Type B pancreatic cell (in vitro differentiated cells): ENCODE measurements around the gene EMID1. TPM values are rescaled to one million over a fixed set of nuclear protein-coding genes. Genes with fewer than 3 reads are reported as not detected.

Experiments used
- DNase-seq: peaks from one replicate; pipeline ENCODE4 v3.0.0; 2021; ENCODE audit warnings: mixed read lengths; ENCODE audit not compliant: unreplicated experiment; ENCODE audit errors: extremely low spot score
- H3K27ac Mint-ChIP-seq: 2 replicates; pipeline ENCODE4 v1.8.0; 2021; ENCODE audit warnings: mild to moderate bottlenecking, mixed read lengths
- H3K27me3 Mint-ChIP-seq: 2 replicates; pipeline ENCODE4 v1.8.0; 2021; ENCODE audit warnings: mixed read lengths
- H3K36me3 Mint-ChIP-seq: 2 replicates; pipeline ENCODE4 v1.8.0; 2021; ENCODE audit warnings: mixed read lengths
- H3K4me1 Mint-ChIP-seq: one replicate; pipeline ENCODE4 v1.8.0; 2021; ENCODE audit warnings: mixed read lengths; ENCODE audit not compliant: unreplicated experiment
- H3K4me3 Mint-ChIP-seq: 2 replicates; pipeline ENCODE4 v1.8.0; 2021; ENCODE audit warnings: mild to moderate bottlenecking, mixed read lengths
- H3K9me3 Mint-ChIP-seq: 2 replicates; pipeline ENCODE4 v1.8.0; 2021; ENCODE audit warnings: mixed read lengths
- CTCF ChIP-seq: fragments of 200-600 bp; sonication (generic); conservative IDR thresholded peaks from 2 replicates; pipeline ENCODE4 v1.5.0; 2021; ENCODE audit warnings: antibody characterized with exemption, mild to moderate bottlenecking
- total RNA-seq: library from RNA; stranded (reverse); gene quantifications from 2 replicates; pipeline ENCODE4 v1.2.1, GENCODE V29; 2021; ENCODE audit warnings: low replicate concordance

EMID1 gene
- total RNA-seq, 1 donor from 2014 or later, result 11.4 TPM

GRCh38 chr22:29265929-29266328, 60.2 kb downstream of the EMID1 start:
- H3K27me3 Mint-ChIP-seq, result peaks cover 4% of the 10 kb centered on the region
- H3K9me3 Mint-ChIP-seq, result no peaks in the 10 kb centered on the region
- H3K4me3 Mint-ChIP-seq, result peak overlapping the region; percentile 98
- no peak for TF ChIP-seq CTCF
- peaks cover 27% of the 10 kb centered on the region for H3K36me3 Mint-ChIP-seq
- H3K4me1 Mint-ChIP-seq, result peaks cover 23% of the 10 kb centered on the region
- H3K27ac Mint-ChIP-seq, result peak overlapping the region; percentile 100
- DNase-seq, result no peak

DNA sequence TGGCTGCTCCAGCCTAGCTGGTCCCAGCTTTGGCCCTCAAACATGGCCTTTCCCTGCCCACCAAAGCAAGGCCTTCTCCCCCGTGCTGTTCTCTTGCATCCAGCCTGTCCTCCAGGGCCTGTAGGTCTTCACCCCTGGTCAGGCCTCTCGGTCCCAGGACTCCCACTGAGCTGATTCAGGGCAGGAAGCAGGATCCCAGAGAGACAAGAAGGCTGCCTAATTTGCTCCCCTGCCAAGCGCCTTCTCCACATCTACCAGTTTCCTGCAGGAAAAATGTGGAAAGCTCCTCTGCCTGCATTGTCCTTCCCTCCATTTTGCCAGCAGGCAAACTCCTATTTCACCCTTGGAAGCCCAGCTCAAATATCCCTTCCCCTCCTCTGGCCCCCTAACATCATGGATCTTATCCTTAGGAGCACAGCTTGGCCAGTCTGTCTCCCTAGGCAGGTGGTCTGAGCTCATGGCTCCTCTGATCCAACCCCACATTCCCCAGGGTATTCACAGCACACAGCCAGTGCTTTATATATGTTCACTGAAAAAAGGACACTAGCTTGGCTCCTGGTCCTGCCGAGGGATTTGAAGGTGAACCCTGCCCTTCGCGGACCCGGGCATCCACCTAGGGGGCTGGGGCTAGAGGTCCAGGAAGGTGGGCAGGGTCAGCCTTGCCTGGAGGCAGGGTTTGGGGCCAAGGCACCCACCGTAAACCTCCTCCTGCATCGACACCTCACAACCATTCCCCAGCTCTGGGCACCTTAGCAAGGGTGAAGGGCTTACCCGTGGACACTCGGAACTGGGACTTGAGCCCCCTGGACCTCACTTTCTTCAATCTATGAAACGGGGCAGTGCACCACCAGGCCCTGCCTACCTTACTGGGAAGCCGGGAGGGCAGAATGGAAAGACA, 61.1 kb downstream of the EMID1 start:
- no peak for TF ChIP-seq CTCF
- peak overlapping the region; percentile 100 for H3K27ac Mint-ChIP-seq
- no peaks in the 10 kb centered on the region for H3K9me3 Mint-ChIP-seq
- H3K27me3 Mint-ChIP-seq, result peaks cover 4% of the 10 kb centered on the region
- no peak for DNase-seq
- peaks cover 31% of the 10 kb centered on the region for H3K4me1 Mint-ChIP-seq
- peak overlapping the region; percentile 98 for H3K4me3 Mint-ChIP-seq
- H3K36me3 Mint-ChIP-seq, result peaks cover 32% of the 10 kb centered on the region

DNA sequence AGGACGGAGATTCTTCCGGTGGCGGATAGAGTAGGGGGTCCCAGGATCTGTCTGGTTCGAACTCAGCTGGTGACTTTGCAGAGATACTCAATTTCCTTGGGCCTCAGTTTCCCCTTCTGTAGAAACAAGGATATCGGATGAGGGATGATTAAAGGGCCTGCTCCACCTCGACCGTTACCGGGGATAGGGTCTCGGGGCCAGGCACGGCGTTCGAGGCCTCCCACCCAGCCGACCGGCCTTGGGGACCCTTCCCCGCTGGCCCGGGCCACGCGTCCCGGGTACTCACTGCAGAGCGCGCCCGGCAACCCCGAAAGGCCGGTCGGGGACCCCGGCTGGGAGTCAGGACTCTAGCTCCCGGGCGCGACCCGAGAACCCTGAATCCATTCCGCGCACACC, 61.8 kb downstream of the EMID1 start:
- TF ChIP-seq CTCF, result no peak
- Mint-ChIP-seq H3K4me3 (peak overlapping the region; percentile 98), H3K4me1 (peaks cover 37% of the 10 kb centered on the region), H3K9me3 (no peaks in the 10 kb centered on the region), H3K27me3 (peaks cover 4% of the 10 kb centered on the region), H3K27ac (peak overlapping the region; percentile 100), H3K36me3 (peaks cover 38% of the 10 kb centered on the region)
- DNase-seq, result no peak

DNA sequence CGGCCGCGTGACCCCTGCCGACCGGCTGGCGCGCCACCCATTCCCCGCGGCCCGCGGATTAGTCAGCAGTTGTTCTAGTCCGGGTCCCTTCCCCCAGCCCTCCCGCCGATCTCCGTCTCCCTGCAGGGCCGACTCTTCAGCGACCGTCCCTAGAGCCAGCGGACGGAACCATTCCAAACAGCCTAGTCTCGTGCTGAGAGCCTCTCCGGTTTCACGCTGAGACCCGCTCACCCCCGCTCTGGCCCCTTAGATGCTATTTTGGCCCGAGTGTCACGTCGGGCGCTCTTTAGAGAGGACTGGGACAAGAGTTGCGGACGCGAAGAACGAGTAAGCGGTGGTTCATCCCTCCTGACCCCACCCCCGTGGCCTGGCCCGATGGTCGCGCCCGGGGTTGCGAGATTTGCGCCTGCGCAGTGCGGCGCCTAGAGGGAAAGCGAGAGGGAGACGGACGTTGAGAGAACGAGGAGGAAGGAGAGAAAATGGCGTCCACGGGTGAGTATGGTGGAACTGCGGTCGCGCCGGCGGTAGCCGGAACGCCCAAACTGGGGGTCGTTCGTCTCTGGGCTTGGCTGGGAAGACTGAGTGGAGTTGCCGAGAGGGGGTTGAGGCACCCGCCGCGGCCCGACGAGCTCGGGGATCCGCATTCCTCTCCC, 62.3 kb downstream of the EMID1 start, which contains the start of the genes EWSR1 and RHBDD3:
EWSR1 (plus strand) TSS at position 411 of the 653 bp plus-strand sequence; CDS start at position 480, 69 bp downstream.
RHBDD3 (minus strand) TSS at position 124 of the 653 bp plus-strand sequence. CDS start 2,355 bp downstream, outside the sequence.
- H3K36me3 Mint-ChIP-seq, result peaks cover 43% of the 10 kb centered on the region
- peaks cover 40% of the 10 kb centered on the region for H3K4me1 Mint-ChIP-seq
- H3K27me3 Mint-ChIP-seq, result peaks cover 4% of the 10 kb centered on the region
- no peaks in the 10 kb centered on the region for H3K9me3 Mint-ChIP-seq
- peak within 1 kb of the TSS; percentile 100 for H3K27ac Mint-ChIP-seq
- no peak for TF ChIP-seq CTCF
- peak within 1 kb of the TSS; percentile 98 for H3K4me3 Mint-ChIP-seq
- peak; percentile 98 for DNase-seq

DNA sequence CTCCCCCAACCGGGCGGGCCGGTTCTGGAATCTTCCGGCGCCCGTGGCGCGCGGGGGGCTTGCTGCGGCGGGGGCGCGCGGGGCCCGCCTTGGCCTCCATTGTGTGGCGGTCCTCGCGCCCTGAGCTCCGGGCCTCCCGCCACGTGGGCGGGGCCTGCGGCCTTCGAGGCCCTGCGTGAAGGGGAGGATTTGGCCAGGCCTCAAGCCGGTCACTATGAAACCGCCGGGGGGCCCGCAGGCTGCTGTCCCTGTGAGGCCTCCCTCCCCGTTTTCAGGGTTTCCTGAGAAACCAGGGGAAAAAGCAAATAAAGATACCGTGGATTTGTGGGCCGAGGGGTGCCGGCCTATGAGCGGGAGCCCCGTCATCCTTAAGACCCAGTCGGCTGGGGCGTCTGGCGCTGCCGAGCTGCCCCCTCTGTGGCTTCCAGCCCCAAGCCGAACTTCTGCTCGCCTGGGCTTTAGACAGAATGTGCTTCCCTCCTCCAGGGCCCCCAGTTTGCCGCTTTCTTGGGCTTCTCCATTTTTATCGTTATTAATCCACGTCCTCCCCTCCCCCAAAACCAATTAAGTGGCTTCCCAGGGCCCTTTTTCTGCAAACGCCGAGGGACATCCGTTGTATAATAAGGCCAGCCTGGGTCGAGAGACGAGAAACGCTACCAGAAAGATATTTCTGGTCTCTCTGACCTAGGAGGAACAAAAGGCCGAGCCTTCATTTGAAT, 63.0 kb downstream of the EMID1 start:
- peak overlapping the region; percentile 98 for H3K4me3 Mint-ChIP-seq
- peaks cover 45% of the 10 kb centered on the region for H3K4me1 Mint-ChIP-seq
- H3K36me3 Mint-ChIP-seq, result peaks cover 50% of the 10 kb centered on the region
- peaks cover 4% of the 10 kb centered on the region for H3K27me3 Mint-ChIP-seq
- no peaks in the 10 kb centered on the region for H3K9me3 Mint-ChIP-seq
- no peak for DNase-seq
- no peak for TF ChIP-seq CTCF
- H3K27ac Mint-ChIP-seq, result peak overlapping the region; percentile 100
